Activated CD4-positive, alpha-beta T cell treated with anti-CD3 and anti-CD28 coated beads, Interleukin-2, amount 10 ng/mL, durations not matched to agents 7 days and 5 days (primary cell): ENCODE measurements around the gene RGS6. TPM values are rescaled to one million over a fixed set of nuclear protein-coding genes. Genes with fewer than 3 reads are reported as not detected.

Experiments
- CTCF ChIA-PET: fragments of 350-600 bp; sonication (Branson Sonifier 250); formaldehyde crosslinking; loops from one replicate; lab custom pipeline; 2021; ENCODE audit warnings: antibody characterized with exemption; lab: Charles Lee
- POLR2A ChIA-PET: fragments of 350-600 bp; sonication (Branson Sonifier 250); formaldehyde crosslinking; loops from one replicate; lab custom pipeline; 2021; ENCODE audit warnings: antibody characterized with exemption; lab: Charles Lee
- DNase-seq: peaks from one replicate; pipeline ENCODE4 v3.0.0-alpha.2; 2020
- H3K27ac Mint-ChIP-seq: one replicate; pipeline ENCODE4 v1.8.0; 2021; ENCODE audit warnings: mild to moderate bottlenecking, moderate library complexity, mixed read lengths
- H3K27me3 Mint-ChIP-seq: one replicate; pipeline ENCODE4 v1.8.0; 2021; ENCODE audit warnings: mixed read lengths
- H3K36me3 Mint-ChIP-seq: one replicate; pipeline ENCODE4 v1.8.0; 2021; ENCODE audit warnings: low read depth, mixed read lengths
- H3K4me1 Mint-ChIP-seq: one replicate; pipeline ENCODE4 v1.8.0; 2021; ENCODE audit warnings: mixed read lengths
- H3K4me3 Mint-ChIP-seq: one replicate; pipeline ENCODE4 v1.8.0; 2021; ENCODE audit warnings: mild to moderate bottlenecking, moderate library complexity, mixed read lengths
- H3K9me3 Mint-ChIP-seq: one replicate; pipeline ENCODE4 v1.8.0; 2021; ENCODE audit warnings: mixed read lengths
- total RNA-seq, 2 experiments: library from RNA; stranded (reverse); gene quantifications; one replicate each; pipeline ENCODE4 v1.2.3, GENCODE V29; 2021

The RGS6 gene
- total RNA-seq, 2 experiments from 2014 or later, result 1.4 TPM

DNA sequence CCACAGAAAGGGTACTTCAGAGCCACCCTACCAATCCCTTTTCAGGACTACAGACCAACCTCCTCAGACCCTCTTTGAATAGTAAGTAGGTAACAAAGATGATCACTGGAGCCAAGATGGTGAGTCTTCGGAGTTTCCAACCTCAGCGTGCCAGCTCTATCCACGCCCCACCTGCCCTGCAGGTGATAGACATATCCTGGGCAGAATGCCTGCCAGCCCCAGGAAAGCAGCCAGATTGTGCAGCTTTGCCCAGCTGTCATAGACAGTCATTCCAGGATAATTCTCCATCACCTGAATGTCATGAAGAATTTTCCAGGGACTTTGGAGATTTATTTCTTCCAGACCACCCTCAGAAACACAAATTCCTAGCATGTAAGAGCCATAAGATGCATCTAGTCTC lies 434.4 kb downstream of the RGS6 start:
- H3K27me3 Mint-ChIP-seq, result peaks cover 15% of the 10 kb centered on the region

GRCh38 chr14:72369106-72369505 lies 436.9 kb downstream of the RGS6 start:
- H3K9me3 Mint-ChIP-seq, result peaks cover 2% of the 10 kb centered on the region
- POLR2A ChIA-PET, result no interaction called here
- no peak overlapping the region for H3K27ac Mint-ChIP-seq
- no peak overlapping the region for H3K4me3 Mint-ChIP-seq
- no peak for DNase-seq
- no peaks in the 10 kb centered on the region for H3K4me1 Mint-ChIP-seq
- peaks cover 15% of the 10 kb centered on the region for H3K27me3 Mint-ChIP-seq
- no peaks in the 10 kb centered on the region for H3K36me3 Mint-ChIP-seq
- CTCF ChIA-PET, result no interaction called here

More for the DNA sequence above, 434.4 kb downstream of the RGS6 start:
- Mint-ChIP-seq H3K9me3 (no peaks in the 10 kb centered on the region), H3K27ac (no peak overlapping the region), H3K36me3 (no peaks in the 10 kb centered on the region), H3K4me3 (no peak overlapping the region), H3K4me1 (no peaks in the 10 kb centered on the region)
- ChIA-PET POLR2A (no interaction called here), CTCF (no interaction called here)
- no peak for DNase-seq

DNA sequence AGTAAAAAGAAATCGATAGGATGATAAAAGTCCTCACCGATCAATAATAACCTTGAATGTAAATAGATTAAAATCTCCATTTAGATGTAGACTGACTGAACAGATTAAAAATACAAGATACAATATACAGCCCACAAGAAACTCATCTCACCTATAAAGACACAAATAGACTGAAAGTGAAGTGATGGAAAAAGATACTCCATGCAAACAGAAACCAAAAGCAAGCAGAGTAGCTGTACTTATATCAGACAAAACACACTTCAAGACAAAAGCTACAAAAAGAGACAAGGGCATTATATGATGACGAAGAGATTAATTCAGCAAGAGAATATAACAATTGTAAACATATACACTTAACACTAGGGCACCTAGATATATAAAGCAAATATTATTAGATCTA lies 444.8 kb downstream of the RGS6 start:
- Mint-ChIP-seq H3K36me3 (peaks cover 2% of the 10 kb centered on the region), H3K4me3 (no peak overlapping the region), H3K9me3 (peaks cover 10% of the 10 kb centered on the region), H3K27me3 (peaks cover 41% of the 10 kb centered on the region), H3K4me1 (peaks cover 5% of the 10 kb centered on the region), H3K27ac (no peak overlapping the region)
- CTCF ChIA-PET, result no interaction called here
- DNase-seq, result no peak
- POLR2A ChIA-PET, result no interaction called here

DNA sequence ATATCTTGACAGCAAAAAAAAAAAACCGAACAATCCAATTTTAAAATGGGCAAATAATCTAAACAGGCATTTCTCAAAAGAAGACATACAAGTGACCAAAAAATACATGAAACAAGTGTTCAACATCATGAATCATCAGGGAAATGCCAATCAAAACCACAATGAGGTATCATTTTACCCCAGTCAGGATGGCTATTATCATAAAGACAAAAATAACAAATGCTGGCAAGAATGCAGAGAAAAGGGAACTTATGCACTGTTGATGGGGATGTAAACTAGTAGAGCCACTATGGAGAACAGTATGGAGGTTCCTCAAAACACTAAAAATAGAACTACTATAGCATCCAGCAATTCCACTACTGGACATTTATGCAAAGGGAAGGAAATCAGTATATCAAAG lies 448.2 kb downstream of the RGS6 start:
- no peak for DNase-seq
- ChIA-PET POLR2A (no interaction called here), CTCF (no interaction called here)
- Mint-ChIP-seq H3K4me3 (no peak overlapping the region), H3K4me1 (peaks cover 5% of the 10 kb centered on the region), H3K27me3 (peaks cover 47% of the 10 kb centered on the region), H3K27ac (no peak overlapping the region), H3K36me3 (no peaks in the 10 kb centered on the region), H3K9me3 (peaks cover 8% of the 10 kb centered on the region)

DNA sequence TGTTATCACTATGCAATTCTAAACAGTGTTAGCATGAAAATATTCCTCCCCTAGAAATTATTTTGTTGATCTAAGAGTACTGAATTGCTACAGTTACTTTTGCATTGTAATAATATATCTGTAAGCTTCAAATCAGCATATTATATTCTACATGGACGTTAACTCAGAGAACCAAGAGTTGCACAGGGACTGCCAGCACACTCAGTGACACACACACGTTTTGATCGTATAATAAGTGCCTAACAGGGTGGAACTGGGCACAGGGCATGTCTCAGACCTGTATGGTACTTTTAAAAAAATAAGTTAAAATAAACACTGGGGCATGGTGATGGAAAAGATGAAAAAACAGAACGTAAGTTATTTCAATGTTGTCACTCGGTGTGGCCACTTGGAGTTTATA lies 451.6 kb downstream of the RGS6 start:
- no peak overlapping the region for H3K27ac Mint-ChIP-seq
- H3K4me3 Mint-ChIP-seq, result no peak overlapping the region
- DNase-seq, result no peak
- H3K9me3 Mint-ChIP-seq, result no peaks in the 10 kb centered on the region
- peaks cover 41% of the 10 kb centered on the region for H3K27me3 Mint-ChIP-seq
- no peaks in the 10 kb centered on the region for H3K4me1 Mint-ChIP-seq
- CTCF ChIA-PET, result no interaction called here
- POLR2A ChIA-PET, result no interaction called here
- H3K36me3 Mint-ChIP-seq, result no peaks in the 10 kb centered on the region

GRCh38 chr14:72387726-72388125 lies 455.5 kb downstream of the RGS6 start:
- Mint-ChIP-seq H3K4me1 (no peaks in the 10 kb centered on the region), H3K36me3 (no peaks in the 10 kb centered on the region), H3K27ac (no peak overlapping the region), H3K4me3 (no peak overlapping the region), H3K27me3 (peaks cover 18% of the 10 kb centered on the region), H3K9me3 (no peaks in the 10 kb centered on the region)
- POLR2A ChIA-PET, result no interaction called here
- no peak for DNase-seq
- CTCF ChIA-PET, result interaction anchor here (0.5 kb wide), 1 partner anchor 257 kb away, joined by 3 read pairs; no protein-coding TSS in a partner anchor

DNA sequence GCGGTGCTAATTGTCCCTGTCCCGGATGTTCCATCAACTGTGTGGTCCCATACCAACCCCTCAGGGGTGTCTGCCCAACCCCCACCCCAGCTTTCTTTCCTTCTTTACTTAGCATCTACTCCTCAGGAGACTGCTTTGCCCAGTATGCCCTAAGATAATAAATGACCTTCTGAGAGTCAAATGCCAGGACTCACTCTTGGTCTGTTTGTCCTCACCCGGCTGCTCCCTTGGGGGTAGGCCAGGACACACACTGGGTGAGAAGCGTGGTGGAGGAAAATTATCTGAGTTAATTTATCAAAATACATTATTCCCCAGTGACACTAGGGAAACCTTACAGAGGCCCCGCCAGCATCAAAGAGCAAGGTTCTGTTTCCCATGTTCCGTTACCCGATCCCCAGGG lies 457.0 kb downstream of the RGS6 start:
- Mint-ChIP-seq H3K36me3 (peaks cover 5% of the 10 kb centered on the region), H3K9me3 (peaks cover 8% of the 10 kb centered on the region), H3K4me1 (no peaks in the 10 kb centered on the region), H3K4me3 (no peak overlapping the region), H3K27me3 (peaks cover 12% of the 10 kb centered on the region), H3K27ac (no peak overlapping the region)
- POLR2A ChIA-PET, result no interaction called here
- no peak for DNase-seq
- CTCF ChIA-PET, result interaction anchor here (0.6 kb wide), 1 partner anchor 610 kb away, joined by 3 read pairs; no protein-coding TSS in a partner anchor

- peaks cover 15% of the 10 kb centered on the region for H3K4me1 Mint-ChIP-seq
- H3K4me3 Mint-ChIP-seq, result no peak overlapping the region
- peaks cover 59% of the 10 kb centered on the region for H3K27me3 Mint-ChIP-seq
- H3K36me3 Mint-ChIP-seq, result no peaks in the 10 kb centered on the region
- no peak overlapping the region for H3K27ac Mint-ChIP-seq
- H3K9me3 Mint-ChIP-seq, result no peaks in the 10 kb centered on the region
- DNase-seq, result no peak
- ChIA-PET CTCF (no interaction called here), POLR2A (no interaction called here)
Measured at GRCh38 chr14:72401101-72401625, 468.9 kb downstream of the RGS6 start.

DNA sequence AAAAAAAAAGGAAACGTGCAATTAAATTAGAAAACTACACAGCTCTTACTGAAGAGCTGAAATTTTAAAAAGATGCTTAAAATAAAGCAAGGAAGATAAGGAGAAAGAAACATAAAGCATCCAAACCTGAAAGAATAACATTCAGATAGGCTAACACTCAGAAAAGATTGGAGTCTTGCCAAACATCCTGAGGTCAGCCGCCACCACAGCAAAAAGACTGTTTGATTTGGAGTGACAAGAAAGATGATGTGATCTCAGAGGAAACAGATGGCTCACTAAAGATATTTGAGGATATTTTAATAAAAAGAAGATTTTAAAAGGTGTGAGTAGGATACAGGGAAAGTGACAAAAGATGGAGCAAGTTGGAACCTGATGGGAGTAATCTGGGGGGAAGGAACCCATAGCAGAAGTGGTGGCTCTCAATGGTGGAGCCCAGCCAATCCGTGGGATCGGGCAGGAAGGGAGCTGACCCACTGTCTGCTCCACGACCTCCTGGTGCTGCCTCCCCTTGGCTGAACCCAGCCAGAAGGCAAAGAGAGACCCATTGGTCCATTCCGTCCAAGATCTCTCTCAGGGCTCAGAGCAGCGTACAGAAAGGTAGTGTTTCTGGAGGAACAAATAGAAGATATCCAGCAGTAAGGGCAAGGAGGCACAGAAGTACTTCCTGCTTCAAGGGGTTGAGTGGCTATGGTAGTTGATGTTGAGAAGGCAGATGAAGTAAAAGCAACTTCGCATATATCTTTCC lies 469.6 kb downstream of the RGS6 start:
- CTCF ChIA-PET, result no interaction called here
- H3K4me3 Mint-ChIP-seq, result no peak overlapping the region
- peaks cover 57% of the 10 kb centered on the region for H3K27me3 Mint-ChIP-seq
- no peaks in the 10 kb centered on the region for H3K9me3 Mint-ChIP-seq
- no peak overlapping the region for H3K27ac Mint-ChIP-seq
- POLR2A ChIA-PET, result no interaction called here
- H3K36me3 Mint-ChIP-seq, result no peaks in the 10 kb centered on the region
- peaks cover 15% of the 10 kb centered on the region for H3K4me1 Mint-ChIP-seq
- DNase-seq, result peak; percentile 64

DNA sequence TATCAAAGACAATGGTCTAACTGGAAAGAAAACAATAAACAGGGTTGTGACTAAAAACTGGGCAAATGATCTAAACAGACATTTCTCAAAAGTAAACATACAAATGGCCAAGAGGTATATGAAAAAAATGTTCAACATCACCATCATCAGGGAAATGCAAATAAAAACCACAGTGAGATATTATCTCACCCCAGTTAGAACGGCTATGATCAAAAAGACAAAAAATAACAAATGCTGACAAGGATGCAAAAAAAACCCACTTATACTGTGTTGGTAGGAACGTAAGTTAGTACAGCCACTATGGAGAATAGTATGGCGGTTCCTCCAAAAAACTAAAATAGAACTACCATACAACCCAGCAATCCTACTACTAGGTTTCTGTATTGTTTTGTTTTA lies 470.1 kb downstream of the RGS6 start:
- DNase-seq, result no peak
- H3K4me3 Mint-ChIP-seq, result no peak overlapping the region
- no peaks in the 10 kb centered on the region for H3K36me3 Mint-ChIP-seq
- H3K9me3 Mint-ChIP-seq, result no peaks in the 10 kb centered on the region
- ChIA-PET POLR2A (no interaction called here), CTCF (interaction anchor here (0.8 kb wide), 1 partner anchor 75 kb away, joined by 3 read pairs; no protein-coding TSS in a partner anchor)
- peaks cover 15% of the 10 kb centered on the region for H3K4me1 Mint-ChIP-seq
- H3K27ac Mint-ChIP-seq, result no peak overlapping the region
- H3K27me3 Mint-ChIP-seq, result peaks cover 59% of the 10 kb centered on the region

- CTCF ChIA-PET, result interaction anchor here (0.6 to 1.3 kb wide), 2 partner anchors 33 to 577 kb away, joined by 3 read pairs; no protein-coding TSS in a partner anchor
- H3K27me3 Mint-ChIP-seq, result peaks cover 53% of the 10 kb centered on the region
- no peaks in the 10 kb centered on the region for H3K36me3 Mint-ChIP-seq
- POLR2A ChIA-PET, result no interaction called here
- H3K9me3 Mint-ChIP-seq, result peaks cover 7% of the 10 kb centered on the region
- H3K27ac Mint-ChIP-seq, result no peak overlapping the region
- H3K4me1 Mint-ChIP-seq, result peaks cover 15% of the 10 kb centered on the region
- no peak overlapping the region for H3K4me3 Mint-ChIP-seq
- DNase-seq, result no peak
Measured at GRCh38 chr14:72404106-72404774, 472.0 kb downstream of the RGS6 start.

GRCh38 chr14:72404998-72405397 lies 472.8 kb downstream of the RGS6 start:
- Mint-ChIP-seq H3K27me3 (peaks cover 46% of the 10 kb centered on the region), H3K4me1 (peaks cover 15% of the 10 kb centered on the region), H3K9me3 (peaks cover 7% of the 10 kb centered on the region), H3K4me3 (no peak overlapping the region), H3K36me3 (no peaks in the 10 kb centered on the region), H3K27ac (no peak overlapping the region)
- POLR2A ChIA-PET, result no interaction called here
- CTCF ChIA-PET, result interaction anchor here (0.6 to 1.3 kb wide), 2 partner anchors 32 to 578 kb away, joined by 3 read pairs; no protein-coding TSS in a partner anchor
- no peak for DNase-seq

DNA sequence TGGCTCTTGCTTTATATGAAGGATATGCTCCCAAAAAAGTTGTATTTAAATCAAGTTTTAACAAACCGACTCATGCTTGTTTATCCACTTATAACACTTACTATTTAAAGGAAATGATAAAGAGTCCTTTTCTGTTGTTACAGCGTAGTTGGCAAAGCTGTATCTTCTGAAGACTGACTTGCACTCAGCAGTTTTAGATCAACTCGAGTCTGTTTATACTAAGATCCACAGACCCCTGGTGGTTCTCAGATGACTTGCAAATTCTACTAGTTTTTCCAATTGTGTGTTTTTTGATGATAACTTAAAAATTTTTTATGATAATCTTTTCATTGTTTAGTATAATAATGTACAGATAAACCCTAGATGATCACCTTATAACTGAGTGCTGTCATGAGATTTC lies 475.8 kb downstream of the RGS6 start:
- no peak for DNase-seq
- Mint-ChIP-seq H3K4me3 (no peak overlapping the region), H3K27me3 (peaks cover 31% of the 10 kb centered on the region), H3K4me1 (no peaks in the 10 kb centered on the region), H3K27ac (no peak overlapping the region), H3K9me3 (peaks cover 7% of the 10 kb centered on the region), H3K36me3 (no peaks in the 10 kb centered on the region)
- POLR2A ChIA-PET, result no interaction called here
- CTCF ChIA-PET, result no interaction called here
